Measurements from ENCODE around the gene FLNC. TPM values are rescaled to one million over a fixed set of nuclear protein-coding genes. Genes with fewer than 3 reads are reported as not detected.

FLNC gene
- total and polyA plus RNA-seq, 2 of the 4 experiments (the other 2 are of a cell fraction) = 116 to 154 TPM

DNA sequence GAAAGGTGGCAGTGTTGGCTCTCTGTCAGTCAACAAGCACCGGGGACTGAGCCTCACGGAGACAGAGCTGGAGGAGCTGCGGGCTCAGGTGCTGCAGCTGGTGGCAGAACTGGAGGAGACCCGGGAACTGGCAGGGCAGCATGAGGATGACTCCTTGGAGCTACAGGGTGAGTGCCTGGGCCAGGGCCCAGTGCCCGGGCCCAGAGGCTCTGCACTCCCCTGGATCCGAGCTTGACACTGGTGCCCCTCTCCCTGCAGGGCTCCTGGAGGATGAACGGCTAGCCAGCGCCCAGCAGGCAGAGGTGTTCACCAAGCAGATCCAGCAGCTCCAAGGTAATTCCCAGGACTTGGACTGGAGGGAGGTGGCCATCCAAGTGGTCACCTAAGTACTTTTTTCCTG is 35.8 kb upstream of the FLNC start:
- ChIA-PET POLR2A (ENCODE audit: unreplicated experiment) (no interaction called here), CTCF (no interaction called here)
- H3K4me2 ChIP-seq (ENCODE audit: low read depth, low read length) = no peak overlapping the region
- no peak overlapping the region for H3K56ac ChIP-seq (ENCODE audit: extremely low read depth, insufficient read depth, low read length)
- H4K20me1 ChIP-seq (ENCODE audit: insufficient read depth, low read length) = no peaks in the 10 kb centered on the region
- H3K36me3 ChIP-seq (ENCODE audit: control insufficient read depth, insufficient read depth, low read length) = peaks cover 6% of the 10 kb centered on the region
- no peak overlapping the region for H3K14ac ChIP-seq (replicated peaks; ENCODE audit: low read depth, low read length)
- H2AK5ac ChIP-seq (ENCODE audit: low read depth, low read length) = no peak overlapping the region
- H4K91ac ChIP-seq (ENCODE audit: insufficient read depth, low read depth, low read length) = no peak overlapping the region
- no peak overlapping the region for H3K9ac ChIP-seq (ENCODE audit: low read depth, low read length)
- WGBS, 2 experiments (ENCODE audit: extremely low coverage in 2 of 2, insufficient read length in 1 of 2) = 96% methylated on average over 4 of the region's 8 CpGs; no CpG with 5 or more reads in 1 of the 2 experiments
- no TSS peak for BruUV-seq (replicated peaks)
- H3K23ac ChIP-seq (ENCODE audit: low read depth, low read length) = no peak overlapping the region; the same call in 1 of the 2 replicates
- peaks cover 2% of the 10 kb centered on the region; the same call in 1 of the 2 replicates for H3K9me1 ChIP-seq (ENCODE audit: insufficient read depth, low read length)
- H2AK9ac ChIP-seq (replicated peaks; ENCODE audit: low read depth, low read length, poor library complexity) = no peak overlapping the region
- no peak overlapping the region for H3K4ac ChIP-seq (ENCODE audit: low read depth, low read length)
- H3K4me1 ChIP-seq (ENCODE audit: control insufficient read depth, insufficient read depth, low read length) = peaks cover 9% of the 10 kb centered on the region
- H2BK20ac ChIP-seq (ENCODE audit: low read depth, low read length) = no peak overlapping the region
- no peak overlapping the region for H2BK5ac ChIP-seq (ENCODE audit: low read depth, low read length, poor library complexity, severe bottlenecking)
- peaks cover 7% of the 10 kb centered on the region; the same call in 1 of the 2 replicates for H3K27me3 ChIP-seq (ENCODE audit: control insufficient read depth, insufficient read depth, low read length)
- H4K5ac ChIP-seq (ENCODE audit: low read depth, low read length) = no peak overlapping the region
- no peak for TF ChIP-seq MAZ (IDR thresholded peaks at IDR 0.05; ENCODE audit: borderline replicate concordance, low read depth, low read length)
- TF ChIP-seq BHLHE40 (IDR thresholded peaks at IDR 0.05; ENCODE audit: low read depth, low read length) = no peak
- TF ChIP-seq CEBPB (IDR thresholded peaks at IDR 0.05; ENCODE audit: low read depth, low read length) = no peak
- no peak for TF ChIP-seq NFE2L2 (IDR thresholded peaks at IDR 0.05; ENCODE audit: low read depth, low read length)
- no peak for TF ChIP-seq CHD1 (IDR thresholded peaks at IDR 0.05; ENCODE audit: low read depth, low read length)
- TF ChIP-seq, protein P1, sequence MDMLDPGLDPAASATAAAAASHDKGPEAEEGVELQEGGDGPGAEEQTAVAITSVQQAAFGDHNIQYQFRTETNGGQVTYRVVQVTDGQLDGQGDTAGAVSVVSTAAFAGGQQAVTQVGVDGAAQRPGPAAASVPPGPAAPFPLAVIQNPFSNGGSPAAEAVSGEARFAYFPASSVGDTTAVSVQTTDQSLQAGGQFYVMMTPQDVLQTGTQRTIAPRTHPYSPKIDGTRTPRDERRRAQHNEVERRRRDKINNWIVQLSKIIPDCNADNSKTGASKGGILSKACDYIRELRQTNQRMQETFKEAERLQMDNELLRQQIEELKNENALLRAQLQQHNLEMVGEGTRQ (IDR thresholded peaks at IDR 0.05; ENCODE audit: low read depth, low read length) = no peak
- no peak for TF ChIP-seq RCOR1 (IDR thresholded peaks at IDR 0.05; ENCODE audit: insufficient replicate concordance, low read length)
- TF ChIP-seq POLR2A (IDR thresholded peaks at IDR 0.05; ENCODE audit: low read depth, low read length) = no peak
- TF ChIP-seq RFX5 (IDR thresholded peaks at IDR 0.05; ENCODE audit: low read depth, low read length) = no peak
- no peak for TF ChIP-seq SMC3 (IDR thresholded peaks at IDR 0.05; ENCODE audit: low read depth, low read length)
- TF ChIP-seq MAFK (IDR thresholded peaks at IDR 0.05; ENCODE audit: low read depth, low read length) = no peak
- TF ChIP-seq FOS (IDR thresholded peaks at IDR 0.05; ENCODE audit: low read depth, low read length) = no peak
- TF ChIP-seq, protein P2, sequence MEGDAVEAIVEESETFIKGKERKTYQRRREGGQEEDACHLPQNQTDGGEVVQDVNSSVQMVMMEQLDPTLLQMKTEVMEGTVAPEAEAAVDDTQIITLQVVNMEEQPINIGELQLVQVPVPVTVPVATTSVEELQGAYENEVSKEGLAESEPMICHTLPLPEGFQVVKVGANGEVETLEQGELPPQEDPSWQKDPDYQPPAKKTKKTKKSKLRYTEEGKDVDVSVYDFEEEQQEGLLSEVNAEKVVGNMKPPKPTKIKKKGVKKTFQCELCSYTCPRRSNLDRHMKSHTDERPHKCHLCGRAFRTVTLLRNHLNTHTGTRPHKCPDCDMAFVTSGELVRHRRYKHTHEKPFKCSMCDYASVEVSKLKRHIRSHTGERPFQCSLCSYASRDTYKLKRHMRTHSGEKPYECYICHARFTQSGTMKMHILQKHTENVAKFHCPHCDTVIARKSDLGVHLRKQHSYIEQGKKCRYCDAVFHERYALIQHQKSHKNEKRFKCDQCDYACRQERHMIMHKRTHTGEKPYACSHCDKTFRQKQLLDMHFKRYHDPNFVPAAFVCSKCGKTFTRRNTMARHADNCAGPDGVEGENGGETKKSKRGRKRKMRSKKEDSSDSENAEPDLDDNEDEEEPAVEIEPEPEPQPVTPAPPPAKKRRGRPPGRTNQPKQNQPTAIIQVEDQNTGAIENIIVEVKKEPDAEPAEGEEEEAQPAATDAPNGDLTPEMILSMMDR (conservative IDR thresholded peaks at IDR 0.05; ENCODE audit: low read depth, low read length) = no peak
- TF ChIP-seq MXI1 (IDR thresholded peaks at IDR 0.05; ENCODE audit: borderline replicate concordance, low read depth, low read length) = no peak
- TF ChIP-seq, protein P3, sequence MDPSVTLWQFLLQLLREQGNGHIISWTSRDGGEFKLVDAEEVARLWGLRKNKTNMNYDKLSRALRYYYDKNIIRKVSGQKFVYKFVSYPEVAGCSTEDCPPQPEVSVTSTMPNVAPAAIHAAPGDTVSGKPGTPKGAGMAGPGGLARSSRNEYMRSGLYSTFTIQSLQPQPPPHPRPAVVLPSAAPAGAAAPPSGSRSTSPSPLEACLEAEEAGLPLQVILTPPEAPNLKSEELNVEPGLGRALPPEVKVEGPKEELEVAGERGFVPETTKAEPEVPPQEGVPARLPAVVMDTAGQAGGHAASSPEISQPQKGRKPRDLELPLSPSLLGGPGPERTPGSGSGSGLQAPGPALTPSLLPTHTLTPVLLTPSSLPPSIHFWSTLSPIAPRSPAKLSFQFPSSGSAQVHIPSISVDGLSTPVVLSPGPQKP (IDR thresholded peaks at IDR 0.05; ENCODE audit: borderline replicate concordance, low read depth, low read length) = no peak
- dilution Hi-C loops (cut with HindIII; ENCODE audit: low sequenced_read_pairs, unreplicated experiment) = no loop called here
- H4K8ac ChIP-seq (ENCODE audit: low read depth in 2 of 2, low read length in 2 of 2) = no peak overlapping the region
- no peak overlapping the region for H3K27ac ChIP-seq (ENCODE audit: insufficient read depth, low read length)
- H3K9me3 ChIP-seq (ENCODE audit: control insufficient read depth, insufficient read depth, low read length) = no peaks in the 10 kb centered on the region
- in situ Hi-C loops (cut with MboI; ENCODE audit: low sequenced_read_pairs) = no loop called here
- no peak overlapping the region for H2BK15ac ChIP-seq (ENCODE audit: low read depth, low read length)
- H2AFZ ChIP-seq (replicated peaks; ENCODE audit: low read length, poor library complexity) = no peak overlapping the region
- no peak overlapping the region for H3K4me3 ChIP-seq (ENCODE audit: insufficient read depth, low read depth, low read length)
- no peak for ATAC-seq (ENCODE audit: low read depth)
- H3K18ac ChIP-seq (ENCODE audit: low read depth, low read length) = no peak overlapping the region
- intact Hi-C loops (cut with micrococcal nuclease) = loop anchor here (5.0 kb wide), 1 partner anchor 33 kb away; no protein-coding TSS in a partner anchor
- H2BK120ac ChIP-seq (ENCODE audit: low read depth, low read length) = no peak overlapping the region
- peaks cover 0 to 13% of the 10 kb centered on the region in 2 experiments; a peak in 2 of 4 replicates for H3K79me1 ChIP-seq (ENCODE audit: low read depth in 1 of 2, low read length in 2 of 2)
- no peak for DNase-seq

Measured in IMR-90 (cell line).